ENCODE measurements around the gene PEX12. TPM values are rescaled to one million over a fixed set of nuclear protein-coding genes. Genes with fewer than 3 reads are reported as not detected.

Gene PEX12
- total RNA-seq, 3 donors from 2014 or later, result 5.1 to 10.0 (median 8.2) TPM

DNA sequence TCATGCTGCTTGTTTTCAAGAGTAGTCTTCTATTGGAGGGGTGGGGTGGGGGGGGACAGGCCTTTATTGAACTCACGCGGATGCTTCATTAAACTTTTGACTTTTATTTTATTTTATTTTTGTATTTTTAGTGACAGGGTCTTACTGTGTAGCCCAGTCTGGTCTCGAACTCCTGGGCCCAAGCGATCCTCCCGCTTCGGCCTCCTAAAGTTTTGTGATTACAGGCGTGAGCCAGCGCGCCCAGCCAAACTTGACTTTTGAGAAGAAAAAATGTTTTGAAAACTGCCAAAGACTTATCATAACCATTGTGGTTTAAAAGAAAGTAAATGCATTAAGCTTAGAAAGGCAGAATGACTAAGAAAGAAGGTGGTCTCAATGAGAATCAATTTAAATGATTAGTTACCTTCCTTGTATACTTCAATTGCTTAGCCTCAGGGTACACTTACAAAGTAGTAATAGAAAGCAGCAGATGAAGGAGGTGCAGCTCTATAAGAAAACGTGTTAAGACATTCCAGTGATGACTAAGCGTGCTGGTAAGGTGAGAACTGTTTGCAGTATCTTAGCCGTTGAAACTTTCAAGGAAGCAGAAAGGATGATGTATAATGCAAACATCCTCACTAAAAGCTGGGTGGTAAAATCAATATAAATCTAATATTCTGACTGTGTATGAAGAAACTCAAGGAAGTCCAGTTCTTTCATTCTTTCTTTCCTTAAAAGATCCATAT is 10.0 kb upstream of the PEX12 start:
- H3K36me3 ChIP-seq, result no peaks in the 10 kb centered on the region
- peak overlapping the region in 1 of 2 donors; percentile 98 for H3K27ac ChIP-seq
- H3K9me3 ChIP-seq, result no peaks in the 10 kb centered on the region
- no peaks in the 10 kb centered on the region for H3K27me3 ChIP-seq
- TF ChIP-seq POLR2A (IDR thresholded peaks at IDR 0.05) (no peak), POLR2AphosphoS5 (IDR thresholded peaks at IDR 0.05) (no peak)
- intact Hi-C loops (cut with DNase I; ENCODE audit: low total_unique reads), result no loop called here
- H3K4me1 ChIP-seq, result no peaks in the 10 kb centered on the region
- no peak for DNase-seq (ENCODE audit: low spot score in 2 of 2)
- H3K4me3 ChIP-seq, result peak overlapping the region; percentile 73 to 90 (median 79)

DNA sequence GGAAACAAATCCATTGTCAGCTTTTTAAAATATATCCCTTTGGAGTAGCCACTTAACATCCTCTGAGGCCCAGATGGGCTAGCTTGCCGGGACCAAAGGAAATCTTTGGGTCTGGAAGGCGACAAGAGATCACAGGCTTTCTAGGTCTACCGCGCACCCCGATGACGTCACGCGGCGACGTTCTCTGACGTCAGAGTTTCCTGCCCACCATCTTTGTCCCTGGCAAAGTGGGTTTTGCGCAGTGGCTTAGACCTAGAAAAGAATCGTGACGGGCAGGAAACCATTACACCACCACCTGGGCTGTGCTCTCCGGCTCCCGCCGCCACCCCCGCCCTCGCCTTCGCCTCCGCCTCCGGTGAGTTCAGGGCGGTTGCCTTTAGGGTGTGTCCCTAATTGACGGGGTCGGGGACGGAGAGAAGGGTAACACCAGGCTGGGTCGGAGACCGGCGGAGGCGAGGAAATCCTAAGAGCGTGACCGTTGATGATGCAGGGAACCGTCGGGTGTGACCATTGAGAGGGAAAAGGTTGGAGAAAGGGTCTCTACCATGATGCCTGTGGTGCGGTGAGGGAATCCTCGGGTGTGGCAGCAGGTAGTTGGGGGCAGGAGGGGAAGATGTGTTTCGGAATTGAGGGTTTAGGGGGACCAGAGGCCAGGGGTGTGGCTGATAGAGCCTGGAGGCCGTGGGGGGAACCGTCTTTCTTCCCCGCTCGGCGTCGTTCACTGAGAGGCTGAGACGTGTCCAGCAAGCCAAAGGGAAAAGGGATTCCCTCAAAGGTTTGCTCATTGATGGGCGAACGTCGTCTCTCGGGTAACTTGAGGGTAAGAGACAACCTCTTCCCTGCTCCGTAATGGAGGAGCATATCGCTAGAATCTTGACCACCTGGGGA is 8.9 kb upstream of the PEX12 start, which contains the start of gene AP2B1:
Gene AP2B1 (plus strand): TSS at position 249 of the 888 bp plus-strand sequence. CDS start 6,709 bp downstream, outside the sequence.
- TF ChIP-seq, protein P1, sequence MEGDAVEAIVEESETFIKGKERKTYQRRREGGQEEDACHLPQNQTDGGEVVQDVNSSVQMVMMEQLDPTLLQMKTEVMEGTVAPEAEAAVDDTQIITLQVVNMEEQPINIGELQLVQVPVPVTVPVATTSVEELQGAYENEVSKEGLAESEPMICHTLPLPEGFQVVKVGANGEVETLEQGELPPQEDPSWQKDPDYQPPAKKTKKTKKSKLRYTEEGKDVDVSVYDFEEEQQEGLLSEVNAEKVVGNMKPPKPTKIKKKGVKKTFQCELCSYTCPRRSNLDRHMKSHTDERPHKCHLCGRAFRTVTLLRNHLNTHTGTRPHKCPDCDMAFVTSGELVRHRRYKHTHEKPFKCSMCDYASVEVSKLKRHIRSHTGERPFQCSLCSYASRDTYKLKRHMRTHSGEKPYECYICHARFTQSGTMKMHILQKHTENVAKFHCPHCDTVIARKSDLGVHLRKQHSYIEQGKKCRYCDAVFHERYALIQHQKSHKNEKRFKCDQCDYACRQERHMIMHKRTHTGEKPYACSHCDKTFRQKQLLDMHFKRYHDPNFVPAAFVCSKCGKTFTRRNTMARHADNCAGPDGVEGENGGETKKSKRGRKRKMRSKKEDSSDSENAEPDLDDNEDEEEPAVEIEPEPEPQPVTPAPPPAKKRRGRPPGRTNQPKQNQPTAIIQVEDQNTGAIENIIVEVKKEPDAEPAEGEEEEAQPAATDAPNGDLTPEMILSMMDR (IDR thresholded peaks at IDR 0.05), result no peak
- TF ChIP-seq POLR2A (IDR thresholded peaks at IDR 0.05) (peak; percentile 56), POLR2AphosphoS5 (IDR thresholded peaks at IDR 0.05) (peak; percentile 95 to 97 (median 96))
- Histone ChIP-seq H3K27ac (peak within 1 kb of the TSS; percentile 94 to 98), H3K4me1 (no peaks in the 10 kb centered on the region), H3K9me3 (no peaks in the 10 kb centered on the region), H3K36me3 (no peaks in the 10 kb centered on the region), H3K4me3 (peak within 1 kb of the TSS; percentile 73 to 90 (median 79)), H3K27me3 (no peaks in the 10 kb centered on the region)
- intact Hi-C loops (cut with DNase I; ENCODE audit: low total_unique reads), result no loop called here
- DNase-seq (ENCODE audit: low spot score in 2 of 2), result peak; percentile 93 to 96

- H3K9me3 ChIP-seq, result no peaks in the 10 kb centered on the region
- H3K27ac ChIP-seq, result peak overlapping the region; percentile 94 to 98
- intact Hi-C loops (cut with DNase I; ENCODE audit: low total_unique reads), result no loop called here
- no peaks in the 10 kb centered on the region for H3K27me3 ChIP-seq
- H3K4me1 ChIP-seq, result no peaks in the 10 kb centered on the region
- H3K4me3 ChIP-seq, result peak overlapping the region; percentile 73 to 90 (median 79)
- no peak for DNase-seq (ENCODE audit: low spot score in 2 of 2)
- no peaks in the 10 kb centered on the region for H3K36me3 ChIP-seq
- TF ChIP-seq POLR2A (IDR thresholded peaks at IDR 0.05) (no peak), POLR2AphosphoS5 (IDR thresholded peaks at IDR 0.05) (no peak)
- TF ChIP-seq, protein P1 (IDR thresholded peaks at IDR 0.05), result no peak
These were observed 8.2 kb upstream of the PEX12 start for GRCh38 chr17:35586569-35587073.

DNA sequence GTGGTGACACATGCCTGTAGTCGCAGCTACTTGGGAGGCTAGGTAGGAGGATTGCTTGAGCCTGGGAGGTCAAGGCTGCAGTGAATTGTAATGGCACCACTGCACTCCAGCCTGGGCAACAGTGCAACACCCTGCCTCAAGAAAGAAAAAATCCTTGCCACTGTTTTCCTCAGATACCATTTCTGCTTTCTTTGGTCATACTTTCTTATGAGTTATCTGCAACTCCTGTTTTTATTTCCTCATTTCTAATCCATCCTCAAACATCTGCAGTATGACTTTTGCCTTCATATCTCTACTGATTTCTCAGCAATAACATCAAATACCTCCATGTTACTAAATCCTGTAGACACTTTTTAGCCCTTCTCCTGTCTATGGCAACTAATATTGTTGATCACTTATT is 5.7 kb upstream of the PEX12 start:
- no peak overlapping the region for H3K4me3 ChIP-seq
- TF ChIP-seq POLR2AphosphoS5 (IDR thresholded peaks at IDR 0.05) (no peak), POLR2A (IDR thresholded peaks at IDR 0.05) (no peak)
- TF ChIP-seq, protein P1 (IDR thresholded peaks at IDR 0.05), result no peak
- no peaks in the 10 kb centered on the region for H3K27me3 ChIP-seq
- H3K4me1 ChIP-seq, result no peaks in the 10 kb centered on the region
- intact Hi-C loops (cut with DNase I; ENCODE audit: low total_unique reads), result no loop called here
- H3K9me3 ChIP-seq, result no peaks in the 10 kb centered on the region
- no peak for DNase-seq (ENCODE audit: low spot score in 2 of 2)
- H3K36me3 ChIP-seq, result no peaks in the 10 kb centered on the region
- H3K27ac ChIP-seq, result no peak overlapping the region

- H3K27ac ChIP-seq, result peak overlapping the region; percentile 83 to 92
- intact Hi-C loops (cut with DNase I; ENCODE audit: low total_unique reads), result no loop called here
- H3K36me3 ChIP-seq, result no peaks in the 10 kb centered on the region
- no peaks in the 10 kb centered on the region for H3K9me3 ChIP-seq
- no peaks in the 10 kb centered on the region for H3K27me3 ChIP-seq
- no peak for DNase-seq (ENCODE audit: low spot score in 2 of 2)
- TF ChIP-seq, protein P1 (IDR thresholded peaks at IDR 0.05), result no peak
- TF ChIP-seq POLR2A (IDR thresholded peaks at IDR 0.05) (no peak), POLR2AphosphoS5 (IDR thresholded peaks at IDR 0.05) (no peak)
- H3K4me1 ChIP-seq, result peaks cover 0 to 6% of the 10 kb centered on the region in 2 donors
- H3K4me3 ChIP-seq, result peak overlapping the region; percentile 74 to 81 (median 80)
These were observed 610 bp upstream of the PEX12 start for GRCh38 chr17:35578929-35579432.
